ENCODE results near the gene ONECUT1. TPM values are rescaled to one million over a fixed set of nuclear protein-coding genes. Genes with fewer than 3 reads are reported as not detected.

The ONECUT1 gene
- total and polyA plus RNA-seq, 10 of the 15 experiments (the other 5 are each of a cell fraction or from before 2014, with no cell fraction given): 0.28 TPM; not detected in 9

GRCh38 chr15:52797625-52798501 lies 7.7 kb upstream of the ONECUT1 start:
- ChIA-PET CTCF (no interaction called here), SMC1A (ENCODE audit: uncharacterized antibody, unreplicated experiment) (no interaction called here), RAD21 (ENCODE audit: unreplicated experiment) (no interaction called here), POLR2A (no interaction called here)
- no peaks in the 10 kb centered on the region for H3K4me1 ChIP-seq (ENCODE audit: control insufficient read depth, insufficient read depth, low read length)
- no peak for DNase-seq (ENCODE audit: low read depth, low spot score)
- in situ Hi-C loops (cut with MboI): no loop called here
- no peak overlapping the region for H3K4me3 ChIP-seq
- TF ChIP-seq ETV6 (conservative IDR thresholded peaks at IDR 0.05 in 1 of 2, IDR thresholded peaks at IDR 0.05 in 1 of 2; ENCODE audit: borderline replicate concordance in 1 of 2, low read depth in 1 of 2) (no peak), SUZ12 (IDR thresholded peaks at IDR 0.05; ENCODE audit: unreplicated experiment) (peak; percentile 25), SPI1 (IDR thresholded peaks at IDR 0.05; ENCODE audit: borderline replicate concordance, insufficient read depth, low read depth, low read length) (no peak)
- no peaks in the 10 kb centered on the region for H3K79me2 ChIP-seq (ENCODE audit: control insufficient read depth, insufficient read depth, low read length)
- no peak for ATAC-seq
- 18% methylated on average over 44 of the region's 45 CpGs for WGBS (ENCODE audit: insufficient coverage, insufficient replicate concordance, low lambda C conversion rate, missing lambda C conversion rate)
- no peaks in the 10 kb centered on the region for H3K36me3 ChIP-seq (ENCODE audit: control insufficient read depth in 2 of 2, insufficient read depth in 2 of 2, low read length in 1 of 2)
- H2AFZ ChIP-seq (ENCODE audit: control insufficient read depth, low read depth, low read length): no peak overlapping the region
- no peaks in the 10 kb centered on the region; the same call in 2 of the 3 replicates for H3K9me3 ChIP-seq (replicated peaks; ENCODE audit: control insufficient read depth, insufficient read depth, low read length)
- no peak overlapping the region for H3K9ac ChIP-seq (ENCODE audit: control insufficient read depth, insufficient read depth, low read length)
- H3K27ac ChIP-seq (ENCODE audit: control insufficient read depth, insufficient read depth): no peak overlapping the region
- BruUV-seq (replicated peaks): no TSS peak
- FAIRE-seq: no peak
- intact Hi-C loops (cut with micrococcal nuclease; ENCODE audit: unreplicated experiment): no loop called here
- H3K4me2 ChIP-seq (ENCODE audit: control insufficient read depth, insufficient read depth): no peak overlapping the region
- no peaks in the 10 kb centered on the region for H4K20me1 ChIP-seq (ENCODE audit: control insufficient read depth, insufficient read depth)
- peaks cover 30 to 46% of the 10 kb centered on the region in 2 experiments for H3K27me3 ChIP-seq (replicated peaks in 1 of 2; ENCODE audit: control insufficient read depth in 2 of 2, insufficient read depth in 2 of 2, low read length in 1 of 2)

GRCh38 chr15:52796753-52797520 lies 6.8 kb upstream of the ONECUT1 start:
- Histone ChIP-seq H2AFZ (ENCODE audit: control insufficient read depth, low read depth, low read length) (no peak overlapping the region), H3K4me2 (ENCODE audit: control insufficient read depth, insufficient read depth) (no peak overlapping the region), H4K20me1 (ENCODE audit: control insufficient read depth, insufficient read depth) (no peaks in the 10 kb centered on the region), H3K79me2 (ENCODE audit: control insufficient read depth, insufficient read depth, low read length) (no peaks in the 10 kb centered on the region), H3K27me3 (replicated peaks in 1 of 2; ENCODE audit: control insufficient read depth in 2 of 2, insufficient read depth in 2 of 2, low read length in 1 of 2) (peaks cover 30 to 45% of the 10 kb centered on the region in 2 experiments), H3K4me3 (no peak overlapping the region), H3K9ac (ENCODE audit: control insufficient read depth, insufficient read depth, low read length) (no peak overlapping the region), H3K36me3 (ENCODE audit: control insufficient read depth in 2 of 2, insufficient read depth in 2 of 2, low read length in 1 of 2) (no peaks in the 10 kb centered on the region), H3K27ac (ENCODE audit: control insufficient read depth, insufficient read depth) (no peak overlapping the region), H3K4me1 (ENCODE audit: control insufficient read depth, insufficient read depth, low read length) (no peaks in the 10 kb centered on the region), H3K9me3 (replicated peaks; ENCODE audit: control insufficient read depth, insufficient read depth, low read length) (no peaks in the 10 kb centered on the region; the same call in 2 of the 3 replicates)
- intact Hi-C loops (cut with micrococcal nuclease; ENCODE audit: unreplicated experiment): no loop called here
- CTCF ChIA-PET: interaction anchor here (0.7 kb wide), 1 partner anchor 17 kb away, joined by 3 read pairs; no protein-coding TSS in a partner anchor
- WGBS (ENCODE audit: insufficient coverage, insufficient replicate concordance, low lambda C conversion rate, missing lambda C conversion rate): 18% methylated on average over 8 of the region's 8 CpGs
- RAD21 ChIA-PET (ENCODE audit: unreplicated experiment): no interaction called here
- FAIRE-seq (no peak), ATAC-seq (no peak), DNase-seq (ENCODE audit: low read depth, low spot score) (no peak)
- SMC1A ChIA-PET (ENCODE audit: uncharacterized antibody, unreplicated experiment): no interaction called here
- in situ Hi-C loops (cut with MboI): no loop called here
- no TSS peak for BruUV-seq (replicated peaks)
- POLR2A ChIA-PET: no interaction called here
- TF ChIP-seq EZH2 (IDR thresholded peaks at IDR 0.05; ENCODE audit: borderline replicate concordance, control insufficient read depth, low read depth, low read length) (0 out of 2 replicates have a peak, but pooled peaks have one; percentile 24), GABPA (IDR thresholded peaks at IDR 0.05; ENCODE audit: low read depth) (no peak), YBX1 (IDR thresholded peaks at IDR 0.05) (no peak)
